ENCODE data around the gene RAB44. TPM values are rescaled to one million over a fixed set of nuclear protein-coding genes. Genes with fewer than 3 reads are reported as not detected.

RAB44 gene
- total and polyA plus RNA-seq, 2 of the 13 experiments (the other 11 are each of a cell fraction or from before 2014, with no cell fraction given) = not detected

DNA sequence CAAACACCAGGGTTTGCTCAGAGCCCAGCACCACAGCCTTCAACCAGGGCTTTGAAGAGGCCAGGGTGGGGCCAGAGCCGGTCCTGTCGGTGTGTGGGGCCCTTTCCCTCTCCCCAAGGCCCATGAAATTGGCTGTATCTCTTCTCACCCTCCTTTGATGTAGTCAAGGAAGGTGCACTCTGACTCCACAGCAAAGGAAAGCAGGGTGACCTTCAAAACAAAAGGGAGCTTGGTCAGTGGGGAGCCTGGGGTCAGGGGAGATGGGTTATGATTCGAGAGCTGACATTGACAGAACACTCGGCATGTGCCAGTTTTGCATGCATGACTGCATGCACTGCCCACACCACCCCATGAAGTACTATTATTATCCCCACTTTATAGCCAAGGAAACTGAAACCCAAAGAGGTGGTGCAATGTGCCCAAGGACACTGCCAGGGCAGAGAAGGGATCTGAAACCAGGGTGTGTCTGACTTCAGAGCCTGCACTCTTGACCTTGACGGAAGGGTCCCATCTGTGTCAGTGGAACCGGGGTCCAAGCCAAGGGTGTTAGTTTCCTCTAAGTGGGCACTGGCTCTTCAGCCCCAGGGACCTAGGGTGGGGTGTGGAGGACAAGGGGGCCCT, 55.4 kb downstream of the RAB44 start:
- intact Hi-C loops (cut with micrococcal nuclease; ENCODE audit: unreplicated experiment) = no loop called here

More for the DNA sequence above, 55.4 kb downstream of the RAB44 start:
- ChIA-PET POLR2A (interaction anchor here (0.6 kb wide), 1 partner anchor 1094 kb away, joined by 4 read pairs; no protein-coding TSS in a partner anchor), CTCF (ENCODE audit: low intra/inter-chr PET ratio, low total read pairs) (no interaction called here)
- no TSS peak for BruUV-seq (replicated peaks)
- in situ Hi-C loops (cut with HindIII; ENCODE audit: extremely low pct_ligation_motif_present, low pct_unique_long_range_greater_than_20kb) = no loop called here
- TF ChIP-seq ZFP82 (CRISPR knock-in tag; IDR thresholded peaks at IDR 0.05; ENCODE audit: borderline replicate concordance) (no peak), SALL1 (CRISPR knock-in tag; IDR thresholded peaks at IDR 0.05) (no peak), ARNTL (CRISPR knock-in tag; IDR thresholded peaks at IDR 0.05) (no peak), ZSCAN22 (CRISPR knock-in tag; IDR thresholded peaks at IDR 0.05) (no peak), ZNF232 (CRISPR knock-in tag; IDR thresholded peaks at IDR 0.05; ENCODE audit: borderline replicate concordance) (no peak), ZFP36 (IDR thresholded peaks at IDR 0.05; ENCODE audit: borderline replicate concordance, low read depth, low read length, partially characterized antibody) (no peak), MAFG (CRISPR knock-in tag; IDR thresholded peaks at IDR 0.05) (no peak)
- TF ChIP-seq, protein P1, sequence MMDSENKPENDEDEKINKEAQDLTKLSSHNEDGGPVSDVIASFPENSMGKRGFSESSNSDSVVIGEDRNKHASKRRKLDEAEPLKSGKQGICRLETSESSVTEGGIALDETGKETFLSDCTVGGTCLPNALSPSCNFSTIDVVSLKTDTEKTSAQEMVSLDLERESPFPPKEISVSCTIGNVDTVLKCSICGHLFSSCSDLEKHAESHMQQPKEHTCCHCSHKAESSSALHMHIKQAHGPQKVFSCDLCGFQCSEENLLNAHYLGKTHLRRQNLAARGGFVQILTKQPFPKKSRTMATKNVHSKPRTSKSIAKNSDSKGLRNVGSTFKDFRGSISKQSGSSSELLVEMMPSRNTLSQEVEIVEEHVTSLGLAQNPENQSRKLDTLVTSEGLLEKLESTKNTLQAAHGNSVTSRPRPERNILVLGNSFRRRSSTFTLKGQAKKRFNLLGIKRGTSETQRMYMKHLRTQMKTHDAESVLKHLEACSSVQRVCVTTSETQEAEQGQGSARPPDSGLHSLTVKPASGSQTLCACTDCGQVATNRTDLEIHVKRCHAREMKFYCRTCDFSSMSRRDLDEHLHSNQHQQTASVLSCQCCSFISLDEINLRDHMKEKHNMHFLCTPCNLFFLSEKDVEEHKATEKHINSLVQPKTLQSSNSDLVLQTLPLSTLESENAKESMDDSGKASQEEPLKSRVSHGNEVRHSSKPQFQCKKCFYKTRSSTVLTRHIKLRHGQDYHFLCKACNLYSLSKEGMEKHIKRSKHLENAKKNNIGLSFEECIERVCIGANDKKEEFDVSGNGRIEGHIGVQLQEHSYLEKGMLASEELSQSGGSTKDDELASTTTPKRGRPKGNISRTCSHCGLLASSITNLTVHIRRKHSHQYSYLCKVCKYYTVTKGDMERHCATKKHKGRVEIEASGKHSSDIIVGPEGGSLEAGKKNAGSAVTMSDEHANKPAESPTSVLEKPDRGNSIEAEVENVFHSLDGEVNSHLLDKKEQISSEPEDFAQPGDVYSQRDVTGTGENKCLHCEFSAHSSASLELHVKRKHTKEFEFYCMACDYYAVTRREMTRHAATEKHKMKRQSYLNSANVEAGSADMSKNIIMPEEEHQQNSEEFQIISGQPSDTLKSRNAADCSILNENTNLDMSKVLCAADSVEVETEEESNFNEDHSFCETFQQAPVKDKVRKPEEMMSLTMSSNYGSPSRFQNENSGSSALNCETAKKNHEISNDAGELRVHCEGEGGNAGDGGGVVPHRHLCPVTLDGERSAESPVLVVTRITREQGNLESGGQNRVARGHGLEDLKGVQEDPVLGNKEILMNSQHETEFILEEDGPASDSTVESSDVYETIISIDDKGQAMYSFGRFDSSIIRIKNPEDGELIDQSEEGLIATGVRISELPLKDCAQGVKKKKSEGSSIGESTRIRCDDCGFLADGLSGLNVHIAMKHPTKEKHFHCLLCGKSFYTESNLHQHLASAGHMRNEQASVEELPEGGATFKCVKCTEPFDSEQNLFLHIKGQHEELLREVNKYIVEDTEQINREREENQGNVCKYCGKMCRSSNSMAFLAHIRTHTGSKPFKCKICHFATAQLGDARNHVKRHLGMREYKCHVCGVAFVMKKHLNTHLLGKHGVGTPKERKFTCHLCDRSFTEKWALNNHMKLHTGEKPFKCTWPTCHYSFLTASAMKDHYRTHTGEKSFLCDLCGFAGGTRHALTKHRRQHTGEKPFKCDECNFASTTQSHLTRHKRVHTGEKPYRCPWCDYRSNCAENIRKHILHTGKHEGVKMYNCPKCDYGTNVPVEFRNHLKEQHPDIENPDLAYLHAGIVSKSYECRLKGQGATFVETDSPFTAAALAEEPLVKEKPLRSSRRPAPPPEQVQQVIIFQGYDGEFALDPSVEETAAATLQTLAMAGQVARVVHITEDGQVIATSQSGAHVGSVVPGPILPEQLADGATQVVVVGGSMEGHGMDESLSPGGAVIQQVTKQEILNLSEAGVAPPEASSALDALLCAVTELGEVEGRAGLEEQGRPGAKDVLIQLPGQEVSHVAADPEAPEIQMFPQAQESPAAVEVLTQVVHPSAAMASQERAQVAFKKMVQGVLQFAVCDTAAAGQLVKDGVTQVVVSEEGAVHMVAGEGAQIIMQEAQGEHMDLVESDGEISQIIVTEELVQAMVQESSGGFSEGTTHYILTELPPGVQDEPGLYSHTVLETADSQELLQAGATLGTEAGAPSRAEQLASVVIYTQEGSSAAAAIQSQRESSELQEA (CRISPR knock-in tag; IDR thresholded peaks at IDR 0.05; ENCODE audit: not compliant biosample characterization) = no peak
- TF ChIP-seq, protein P2, sequence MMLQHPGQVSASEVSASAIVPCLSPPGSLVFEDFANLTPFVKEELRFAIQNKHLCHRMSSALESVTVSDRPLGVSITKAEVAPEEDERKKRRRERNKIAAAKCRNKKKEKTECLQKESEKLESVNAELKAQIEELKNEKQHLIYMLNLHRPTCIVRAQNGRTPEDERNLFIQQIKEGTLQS (CRISPR knock-in tag; IDR thresholded peaks at IDR 0.05) = no peak
- TF ChIP-seq, protein P3, sequence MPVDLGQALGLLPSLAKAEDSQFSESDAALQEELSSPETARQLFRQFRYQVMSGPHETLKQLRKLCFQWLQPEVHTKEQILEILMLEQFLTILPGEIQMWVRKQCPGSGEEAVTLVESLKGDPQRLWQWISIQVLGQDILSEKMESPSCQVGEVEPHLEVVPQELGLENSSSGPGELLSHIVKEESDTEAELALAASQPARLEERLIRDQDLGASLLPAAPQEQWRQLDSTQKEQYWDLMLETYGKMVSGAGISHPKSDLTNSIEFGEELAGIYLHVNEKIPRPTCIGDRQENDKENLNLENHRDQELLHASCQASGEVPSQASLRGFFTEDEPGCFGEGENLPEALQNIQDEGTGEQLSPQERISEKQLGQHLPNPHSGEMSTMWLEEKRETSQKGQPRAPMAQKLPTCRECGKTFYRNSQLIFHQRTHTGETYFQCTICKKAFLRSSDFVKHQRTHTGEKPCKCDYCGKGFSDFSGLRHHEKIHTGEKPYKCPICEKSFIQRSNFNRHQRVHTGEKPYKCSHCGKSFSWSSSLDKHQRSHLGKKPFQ (CRISPR knock-in tag; IDR thresholded peaks at IDR 0.05; ENCODE audit: insufficient replicate concordance) = no peak
- peaks cover 10% of the 10 kb centered on the region; the same call in 1 of the 2 replicates for H3K4me1 ChIP-seq (ENCODE audit: insufficient read depth, low read length)
- no peak for DNase-seq (ENCODE audit: low spot score)
- no peak overlapping the region for H3K27ac ChIP-seq (ENCODE audit: extremely low read length, insufficient read depth, low read length)
- no peaks in the 10 kb centered on the region for H3K36me3 ChIP-seq (replicated peaks in 1 of 2; ENCODE audit: control insufficient read depth in 1 of 2, insufficient read depth in 2 of 2, low read length in 2 of 2)
- FAIRE-seq = no peak
- 13% methylated on average over 4 of the region's 6 CpGs for whole genome bisulfite sequencing (ENCODE audit: low lambda C conversion rate)
- H3K79me2 ChIP-seq (ENCODE audit: insufficient read depth, low read length) = no peaks in the 10 kb centered on the region
- peaks cover 2 to 64% of the 10 kb centered on the region in 2 experiments; a peak in 3 of 5 replicates for H3K27me3 ChIP-seq (ENCODE audit: control insufficient read depth in 1 of 2, insufficient read depth in 2 of 2, low read length in 2 of 2)
- H2AFZ ChIP-seq (ENCODE audit: low read length) = no peak overlapping the region
- no peaks in the 10 kb centered on the region; the same call in 1 of the 2 replicates for H4K20me1 ChIP-seq (ENCODE audit: insufficient read depth, low read length)
- H3K9me3 ChIP-seq (ENCODE audit: low read length) = no peaks in the 10 kb centered on the region
- no peak for ATAC-seq
- no peak overlapping the region for H3K4me2 ChIP-seq (ENCODE audit: low read depth, low read length)
- no peak overlapping the region for H3K4me3 ChIP-seq (replicated peaks in 1 of 3; ENCODE audit: insufficient read depth in 1 of 3, low read depth in 2 of 3, low read length in 3 of 3)
- H3K9ac ChIP-seq (ENCODE audit: insufficient read depth, low read depth, low read length) = no peak overlapping the region
